Cardiac muscle cell (in vitro differentiated cells and primary cell): ENCODE measurements around the gene TNIK. TPM values are rescaled to one million over a fixed set of nuclear protein-coding genes. Genes with fewer than 3 reads are reported as not detected.

Source experiments
- DNase-seq, 2 donors: peaks; one replicate each; pipeline versions ENCODE4 v3.0.0 to v3.0.0-alpha.2; 2010 to 2017; ENCODE audit warnings: low read depth in 1 of 2, low spot score in 1 of 2
- H3K27ac ChIP-seq: fragments of 200-600 bp; sonication (generic); 2 replicates; pipeline ENCODE4 v1.5.1; 2016
- H3K27me3 ChIP-seq: fragments of 200-600 bp; sonication (generic); 2 replicates; pipeline ENCODE4 v1.6.0; 2016; ENCODE audit warnings: control low read depth
- H3K36me3 ChIP-seq: fragments of 200-600 bp; sonication (generic); 2 replicates; pipeline ENCODE4 v1.5.1; 2016; ENCODE audit warnings: control low read depth
- H3K4me1 ChIP-seq: fragments of 200-600 bp; sonication (generic); 2 replicates; pipeline ENCODE4 v1.8.1; 2017; ENCODE audit warnings: low read depth, mild to moderate bottlenecking, mixed run types
- H3K4me3 ChIP-seq: fragments of 200-600 bp; sonication (generic); 2 replicates; pipeline ENCODE4 v1.5.1; 2016; ENCODE audit warnings: mild to moderate bottlenecking
- H3K9me3 ChIP-seq: fragments of 200-600 bp; sonication (generic); 2 replicates; pipeline ENCODE4 v1.5.1; 2017; ENCODE audit warnings: low read depth, mild to moderate bottlenecking, control low read depth
- polyA plus RNA-seq: library from polyadenylated mRNA; unstranded; fragments of >200 nt; fragmentation: Nextera tagmentation; extraction: Ambion mirVana; gene quantifications from 2 replicates; pipeline ENCODE4 v1.2.1, GENCODE V29; 2016
- total RNA-seq: library from RNA; depleted of rRNA; stranded (reverse); fragments of >200 nt; gene quantifications from 2 replicates; pipeline ENCODE4 v1.2.3, GENCODE V29; 2016
- TF ChIP-seq, protein P1 (sequence below): IDR thresholded peaks from 2 replicates; pipeline ENCODE4 v1.5.1; 2012; ENCODE audit warnings: low read depth, mild to moderate bottlenecking, low read length

Gene TNIK
- total and polyA plus RNA-seq, 2 experiments from 2014 or later, result 32.8 to 55.1 TPM

DNA sequence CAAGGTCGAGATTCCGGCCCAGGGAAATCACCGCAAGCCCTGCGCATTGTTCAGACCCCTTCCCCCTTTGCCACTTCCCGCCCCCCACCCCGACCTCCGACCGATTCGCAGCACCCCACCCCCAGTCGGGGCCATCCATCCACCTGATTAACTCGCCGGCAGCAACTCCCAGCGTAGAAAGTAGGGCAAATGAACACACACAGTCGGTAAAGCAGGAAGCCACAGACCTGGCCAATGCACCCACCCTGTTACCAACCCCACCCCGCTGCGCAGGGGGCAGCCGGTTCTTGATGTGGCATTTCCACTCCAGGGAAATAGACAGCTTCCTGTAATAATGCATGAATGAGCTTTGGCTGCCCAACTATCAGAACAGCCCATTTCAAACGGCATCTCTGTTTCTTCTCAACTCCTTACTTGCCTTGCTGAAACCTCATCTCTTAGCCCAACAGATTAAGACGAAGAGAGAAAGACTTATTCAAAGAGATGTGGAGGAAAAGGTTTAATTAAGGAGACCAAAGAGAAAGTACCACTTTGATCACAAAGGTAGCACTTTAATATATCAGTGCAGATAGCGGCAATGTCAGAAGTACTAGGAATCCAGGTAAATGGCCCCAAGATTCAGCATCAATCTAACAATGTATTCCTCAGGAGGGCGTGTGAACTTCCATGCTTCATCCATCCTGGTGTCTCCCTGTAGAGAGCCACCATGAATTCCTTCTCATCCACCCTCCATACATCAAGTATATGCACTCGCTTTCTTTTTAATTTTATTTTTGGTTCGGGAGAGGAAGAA lies 1.9 kb downstream of the TNIK start:
- TF ChIP-seq, protein P1, sequence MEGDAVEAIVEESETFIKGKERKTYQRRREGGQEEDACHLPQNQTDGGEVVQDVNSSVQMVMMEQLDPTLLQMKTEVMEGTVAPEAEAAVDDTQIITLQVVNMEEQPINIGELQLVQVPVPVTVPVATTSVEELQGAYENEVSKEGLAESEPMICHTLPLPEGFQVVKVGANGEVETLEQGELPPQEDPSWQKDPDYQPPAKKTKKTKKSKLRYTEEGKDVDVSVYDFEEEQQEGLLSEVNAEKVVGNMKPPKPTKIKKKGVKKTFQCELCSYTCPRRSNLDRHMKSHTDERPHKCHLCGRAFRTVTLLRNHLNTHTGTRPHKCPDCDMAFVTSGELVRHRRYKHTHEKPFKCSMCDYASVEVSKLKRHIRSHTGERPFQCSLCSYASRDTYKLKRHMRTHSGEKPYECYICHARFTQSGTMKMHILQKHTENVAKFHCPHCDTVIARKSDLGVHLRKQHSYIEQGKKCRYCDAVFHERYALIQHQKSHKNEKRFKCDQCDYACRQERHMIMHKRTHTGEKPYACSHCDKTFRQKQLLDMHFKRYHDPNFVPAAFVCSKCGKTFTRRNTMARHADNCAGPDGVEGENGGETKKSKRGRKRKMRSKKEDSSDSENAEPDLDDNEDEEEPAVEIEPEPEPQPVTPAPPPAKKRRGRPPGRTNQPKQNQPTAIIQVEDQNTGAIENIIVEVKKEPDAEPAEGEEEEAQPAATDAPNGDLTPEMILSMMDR, result no peak
- peak overlapping the region; percentile 95 for H3K4me3 ChIP-seq
- no peak for DNase-seq
- H3K27me3 ChIP-seq, result no peaks in the 10 kb centered on the region
- no peaks in the 10 kb centered on the region for H3K36me3 ChIP-seq
- H3K9me3 ChIP-seq, result no peaks in the 10 kb centered on the region
- peaks cover 23% of the 10 kb centered on the region for H3K4me1 ChIP-seq
- H3K27ac ChIP-seq, result peak overlapping the region; percentile 86

DNA sequence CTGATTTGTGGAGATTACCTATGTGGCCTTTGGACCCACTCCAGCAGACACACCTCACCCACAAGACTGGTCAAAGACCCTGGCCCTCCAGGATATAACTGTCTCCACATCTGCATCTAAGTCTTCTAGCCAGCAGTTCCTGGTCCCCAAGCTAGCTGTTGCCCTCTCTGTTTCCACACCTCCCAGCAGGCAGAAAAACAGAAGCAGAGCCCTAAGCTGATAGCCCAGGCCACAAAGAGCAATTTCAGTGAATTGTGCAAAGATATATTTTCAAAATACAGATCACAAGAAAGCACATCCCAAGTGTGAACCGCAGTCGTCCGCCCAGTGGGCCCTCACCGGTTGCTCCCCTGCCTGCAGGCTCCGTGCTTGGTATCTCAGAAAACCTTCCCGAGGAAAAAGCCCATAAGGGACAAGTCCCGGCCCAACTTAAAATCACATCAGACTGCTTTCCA lies 2.6 kb downstream of the TNIK start:
- H3K27ac ChIP-seq, result peak overlapping the region; percentile 86
- H3K4me1 ChIP-seq, result peaks cover 30% of the 10 kb centered on the region
- peak overlapping the region; percentile 95 for H3K4me3 ChIP-seq
- H3K9me3 ChIP-seq, result no peaks in the 10 kb centered on the region
- no peaks in the 10 kb centered on the region for H3K27me3 ChIP-seq
- DNase-seq, result no peak
- TF ChIP-seq, protein P1, result no peak
- H3K36me3 ChIP-seq, result no peaks in the 10 kb centered on the region

DNA sequence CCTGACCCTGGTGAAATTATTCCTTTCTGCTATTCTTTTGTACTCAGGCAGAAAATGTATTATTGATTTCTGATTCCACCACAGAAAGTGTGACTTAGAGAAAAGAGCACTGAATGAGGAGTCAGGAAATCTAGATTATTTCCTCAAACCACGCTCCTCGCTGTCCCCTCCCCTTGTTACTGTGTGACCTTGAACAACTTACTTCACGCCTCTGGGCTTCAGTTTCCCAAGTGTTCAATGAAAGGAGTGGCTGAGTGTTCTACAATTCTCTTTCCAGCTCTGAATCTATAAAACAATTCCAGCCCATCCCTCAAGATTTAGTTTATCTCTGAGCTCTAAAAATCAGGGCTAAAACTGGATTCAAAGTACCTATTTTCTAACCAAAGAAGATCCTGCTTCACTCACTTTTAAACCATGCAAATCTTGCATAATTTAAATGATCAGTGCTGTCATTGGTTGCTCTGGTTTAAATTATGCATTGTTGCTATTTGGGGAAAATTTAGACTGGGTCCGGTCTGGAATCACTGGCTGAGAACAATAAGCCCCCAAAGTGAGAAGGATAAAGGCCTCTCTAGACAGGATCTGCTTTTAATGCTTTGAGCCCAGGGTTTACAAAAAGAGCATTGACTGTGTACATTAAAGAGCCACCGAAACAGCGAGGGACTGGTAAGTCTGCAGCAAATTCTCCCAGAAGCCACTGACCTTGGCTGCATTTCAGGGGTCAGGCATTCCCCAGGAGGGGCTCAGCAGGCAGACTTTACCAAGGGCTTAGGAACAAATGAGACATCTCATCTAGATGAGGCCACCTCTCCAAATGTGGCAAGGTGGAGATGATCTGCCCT lies 3.2 kb downstream of the TNIK start:
- Histone ChIP-seq H3K27me3 (no peaks in the 10 kb centered on the region), H3K4me3 (peak overlapping the region; percentile 95), H3K9me3 (no peaks in the 10 kb centered on the region), H3K36me3 (no peaks in the 10 kb centered on the region), H3K27ac (peak overlapping the region; percentile 86), H3K4me1 (peaks cover 30% of the 10 kb centered on the region)
- peak in 1 of 2 donors; percentile 53 for DNase-seq
- TF ChIP-seq, protein P1, result no peak

DNA sequence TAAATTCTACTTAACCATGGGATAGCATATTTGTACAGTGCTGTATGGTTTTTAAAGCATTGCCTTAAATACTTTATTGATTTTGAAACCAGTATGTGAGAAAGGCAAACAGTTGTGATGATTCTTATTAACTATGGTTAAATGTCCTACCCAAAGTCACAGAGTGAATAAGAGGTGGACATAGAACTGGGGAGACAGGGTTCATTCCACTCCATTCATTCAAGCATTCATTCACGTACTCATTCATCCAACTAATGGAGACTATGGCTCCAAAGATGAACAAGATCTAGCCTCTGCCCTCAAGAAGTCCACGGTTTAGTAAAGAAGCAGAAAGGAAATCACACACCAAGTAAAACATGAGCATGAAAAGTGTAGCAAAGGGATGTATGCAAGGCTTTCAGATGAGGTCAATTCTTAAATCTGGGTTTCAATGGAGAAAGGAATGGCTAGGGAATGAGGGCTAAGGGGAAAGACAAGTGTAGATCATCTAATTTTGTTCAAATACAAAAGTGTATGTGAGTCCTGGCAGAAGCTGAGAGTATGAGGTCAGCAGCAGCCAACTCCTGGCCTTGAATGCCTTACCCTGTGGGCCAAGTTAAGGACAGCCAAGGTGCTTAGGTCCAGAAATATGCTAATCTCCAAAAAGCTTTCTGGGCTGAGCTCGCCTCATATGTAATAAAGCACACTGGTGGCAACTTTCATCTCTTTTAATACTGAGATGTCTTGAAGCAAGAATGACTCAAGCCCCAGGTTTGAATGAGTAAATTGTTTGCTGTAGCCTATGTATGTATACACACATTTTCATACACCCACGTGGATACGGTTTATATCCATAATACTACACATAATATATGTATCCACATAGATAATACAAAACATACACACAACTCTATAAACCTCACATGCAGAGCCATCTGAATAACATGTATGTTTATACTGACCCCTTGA lies 4.3 kb downstream of the TNIK start:
- DNase-seq, result no peak
- H3K36me3 ChIP-seq, result no peaks in the 10 kb centered on the region
- peaks cover 28% of the 10 kb centered on the region for H3K4me1 ChIP-seq
- no peak overlapping the region for H3K27ac ChIP-seq
- no peaks in the 10 kb centered on the region for H3K9me3 ChIP-seq
- no peak overlapping the region for H3K4me3 ChIP-seq
- H3K27me3 ChIP-seq, result no peaks in the 10 kb centered on the region
- TF ChIP-seq, protein P1, result no peak

DNA sequence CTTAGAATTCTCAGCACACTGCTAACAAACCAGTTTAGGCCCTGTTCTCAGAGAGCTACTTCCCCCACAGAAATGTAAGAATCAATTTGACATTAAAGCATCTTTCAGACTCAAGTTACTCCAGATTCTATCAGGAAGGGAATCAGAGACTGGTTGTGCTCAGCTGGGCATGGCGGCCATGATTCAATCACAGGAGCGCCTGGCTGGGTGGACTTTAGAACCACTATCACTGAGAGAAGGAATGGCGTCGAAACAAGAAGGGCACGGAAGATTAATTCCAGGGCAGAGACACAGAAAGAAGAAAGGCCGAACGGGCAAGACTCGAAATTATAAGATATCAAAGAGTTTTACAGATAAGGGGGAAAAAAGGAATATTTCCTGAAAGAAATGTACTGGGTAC lies 6.2 kb downstream of the TNIK start:
- TF ChIP-seq, protein P1, result no peak
- no peaks in the 10 kb centered on the region for H3K9me3 ChIP-seq
- peaks cover 28% of the 10 kb centered on the region for H3K4me1 ChIP-seq
- H3K27me3 ChIP-seq, result no peaks in the 10 kb centered on the region
- H3K36me3 ChIP-seq, result no peaks in the 10 kb centered on the region
- H3K4me3 ChIP-seq, result no peak overlapping the region
- H3K27ac ChIP-seq, result no peak overlapping the region
- DNase-seq, result no peak
